HS-5 (cell line): ENCODE results near the gene ADORA1.

Experiments used
- DNase-seq: peaks from one replicate; pipeline ENCODE4 v3.0.0-alpha.2; 2012; ENCODE audit warnings: low read depth

ADORA1 gene

GRCh38 chr1:203173011-203173555 lies 45.6 kb downstream of the ADORA1 start:
- no peak for DNase-seq

- DNase-seq: no peak
Observed at GRCh38 chr1:203173566-203173965, 46.0 kb downstream of the ADORA1 start.

- DNase-seq: no peak
Observed at GRCh38 chr1:203174324-203174985, 46.9 kb downstream of the ADORA1 start.

- DNase-seq: no peak
Observed at GRCh38 chr1:203175237-203175826, 47.8 kb downstream of the ADORA1 start, which contains the start of gene MYBPH. Gene MYBPH (minus strand): TSS chr1:203175826. CDS start chr1:203175755, 71 bp downstream.

- no peak for DNase-seq
Observed at GRCh38 chr1:203175827-203176241, 48.3 kb downstream of the ADORA1 start.

GRCh38 chr1:203176273-203177035 lies 48.9 kb downstream of the ADORA1 start:
- no peak for DNase-seq

GRCh38 chr1:203177036-203177405 lies 49.5 kb downstream of the ADORA1 start:
- DNase-seq: no peak

- peak; percentile 38 for DNase-seq
Observed at GRCh38 chr1:203177470-203178039, 50.0 kb downstream of the ADORA1 start.

- no peak for DNase-seq
Observed at GRCh38 chr1:203178083-203178482, 50.6 kb downstream of the ADORA1 start.

GRCh38 chr1:203178821-203179666 lies 51.5 kb downstream of the ADORA1 start:
- DNase-seq: no peak

- no peak for DNase-seq
Observed at GRCh38 chr1:203179667-203180005, 52.1 kb downstream of the ADORA1 start.

- no peak for DNase-seq
Observed at GRCh38 chr1:203180611-203181330, 53.2 kb downstream of the ADORA1 start.

- DNase-seq: no peak
Observed at GRCh38 chr1:203181586-203182386, 54.3 kb downstream of the ADORA1 start.

- no peak for DNase-seq
Observed at GRCh38 chr1:203182387-203182953, 54.9 kb downstream of the ADORA1 start.

GRCh38 chr1:203183828-203184227 lies 56.3 kb downstream of the ADORA1 start:
- no peak for DNase-seq

- DNase-seq: no peak
Observed at GRCh38 chr1:203184467-203184866, 56.9 kb downstream of the ADORA1 start.

- no peak for DNase-seq
Observed at GRCh38 chr1:203185061-203185461, 57.5 kb downstream of the ADORA1 start.

- DNase-seq: no peak
Observed at GRCh38 chr1:203185585-203185984, 58.1 kb downstream of the ADORA1 start.

GRCh38 chr1:203186091-203186445 lies 58.5 kb downstream of the ADORA1 start:
- no peak for DNase-seq
